Natural killer cell treated with Interleukin-12 subunit alpha and Interleukin-12 subunit beta and Interleukin-15 and Interleukin-18, amount 100 ng/mL, for 72 hours (primary cell): ENCODE results near the gene TBC1D24. TPM values are rescaled to one million over a fixed set of nuclear protein-coding genes. Genes with fewer than 3 reads are reported as not detected.
"Not testable (repeated sequence)": the region's sequence is repeated elsewhere in the genome, so short reads cannot be mapped to it uniquely, and the experiment has no call there.

Source experiments
- ATAC-seq, 2 donors: fragments of 150-1000 bp; cut with Tn5 transposase in 1 of 2; sonication (Bioruptor Pico), chemical (Tn5 transposase) in 1 of 2; 2 replicates each; pipeline ENCODE4 v1.10.0; 2021
- DNase-seq: peaks from one replicate; pipeline ENCODE4 v3.0.0; 2022; ENCODE audit warnings: low spot score
- H3K27ac Mint-ChIP-seq, 2 donors: 1 replicate in 1 of 2; 2 replicates in 1 of 2; pipeline ENCODE4 v1.8.0; 2022; ENCODE audit warnings: mixed read lengths in 2 of 2, mild to moderate bottlenecking in 1 of 2, moderate library complexity in 1 of 2
- H3K27me3 Mint-ChIP-seq, 2 donors: 1 replicate in 1 of 2; 2 replicates in 1 of 2; pipeline ENCODE4 v1.8.0; 2022; ENCODE audit warnings: mixed read lengths in 2 of 2
- H3K36me3 Mint-ChIP-seq: one replicate; pipeline ENCODE4 v1.8.0; 2022; ENCODE audit warnings: mixed read lengths
- H3K4me1 Mint-ChIP-seq, 2 donors: 1 replicate in 1 of 2; 2 replicates in 1 of 2; pipeline ENCODE4 v1.8.0; 2022; ENCODE audit warnings: low read depth in 2 of 2, mixed read lengths in 2 of 2, mild to moderate bottlenecking in 1 of 2
- H3K4me3 Mint-ChIP-seq: one replicate; pipeline ENCODE4 v1.8.0; 2022; ENCODE audit warnings: mixed read lengths
- H3K9me3 Mint-ChIP-seq: 2 replicates; pipeline ENCODE4 v1.8.0; 2022; ENCODE audit warnings: mixed read lengths
- total RNA-seq, 2 donors: library from RNA; stranded (reverse); gene quantifications; one replicate each; pipeline ENCODE4 v1.2.3, GENCODE V29; 2022

TBC1D24 gene
- total RNA-seq, 2 donors from 2014 or later = 22.0 to 39.9 TPM

DNA sequence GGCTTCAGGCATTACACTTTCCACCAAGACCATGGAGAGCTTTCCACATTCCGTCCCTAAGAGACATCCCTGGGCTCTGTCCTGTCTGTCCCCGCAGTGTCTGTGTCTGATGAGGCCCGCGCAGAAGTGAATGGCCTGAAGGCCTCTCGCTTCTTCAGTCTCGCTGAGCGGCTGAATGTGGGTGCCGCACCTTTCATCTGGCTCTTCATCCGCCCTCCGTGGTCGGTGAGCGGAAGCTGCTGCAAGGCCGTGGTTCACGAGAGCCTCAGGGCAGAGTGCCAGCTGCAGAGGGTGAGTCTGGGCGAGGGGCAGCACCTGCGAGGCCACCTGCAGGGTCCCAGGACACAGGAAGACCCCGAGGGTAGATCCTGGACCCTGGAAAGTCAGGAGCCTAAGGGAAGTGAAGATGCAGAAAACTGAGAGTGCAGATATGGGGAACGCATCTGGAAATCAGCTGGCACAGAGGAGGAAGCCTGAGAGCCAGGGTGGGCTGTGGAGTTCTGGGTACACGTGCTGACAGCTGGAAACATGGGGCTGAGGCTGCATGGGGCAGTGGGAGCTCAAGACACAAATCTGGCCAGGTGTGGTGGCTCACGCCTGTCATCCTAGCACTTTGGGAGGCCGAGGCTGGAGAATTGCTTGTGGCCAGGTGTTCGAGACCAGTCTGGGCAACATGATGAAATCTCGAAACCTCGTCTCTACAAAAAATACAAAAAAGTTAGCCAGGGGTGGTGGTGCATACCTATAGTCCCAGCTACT lies 37.7 kb upstream of the TBC1D24 start:
- DNase-seq = no peak
- no peaks in the 10 kb centered on the region for H3K9me3 Mint-ChIP-seq
- H3K4me1 Mint-ChIP-seq = peaks cover 7 to 18% of the 10 kb centered on the region in 2 donors
- peak overlapping the region in 1 of 2 donors; percentile 36 for H3K27ac Mint-ChIP-seq
- H3K36me3 Mint-ChIP-seq = no peaks in the 10 kb centered on the region
- no peaks in the 10 kb centered on the region for H3K27me3 Mint-ChIP-seq
- H3K4me3 Mint-ChIP-seq = peak overlapping the region; percentile 7
- no peak for ATAC-seq

DNA sequence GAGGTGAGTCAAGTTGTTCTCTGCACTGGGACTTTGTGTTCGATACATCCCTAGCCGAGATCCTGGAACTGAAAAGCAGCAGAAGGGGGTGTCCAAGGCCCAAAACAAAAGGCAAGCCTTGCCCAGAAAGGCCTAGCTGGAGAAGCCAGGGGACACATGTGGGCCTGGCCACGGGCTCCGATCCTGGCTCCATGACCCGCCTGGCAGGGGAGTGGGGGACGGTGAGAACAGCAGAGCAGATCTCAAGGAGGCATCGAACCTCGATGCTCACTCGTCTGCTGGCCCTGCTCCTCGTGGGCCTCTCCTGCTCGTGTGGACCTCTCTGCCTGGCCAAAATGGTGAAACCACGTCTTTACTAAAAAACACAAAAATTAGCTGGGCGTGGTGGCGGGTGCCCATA lies 36.8 kb upstream of the TBC1D24 start:
- H3K4me1 Mint-ChIP-seq = peaks cover 7 to 16% of the 10 kb centered on the region in 2 donors
- H3K27me3 Mint-ChIP-seq = no peaks in the 10 kb centered on the region
- no peak for DNase-seq
- no peaks in the 10 kb centered on the region for H3K9me3 Mint-ChIP-seq
- H3K27ac Mint-ChIP-seq = no peak overlapping the region
- H3K4me3 Mint-ChIP-seq = no peak overlapping the region
- H3K36me3 Mint-ChIP-seq = no peaks in the 10 kb centered on the region
- no peak for ATAC-seq

GRCh38 chr16:2439598-2439997 lies 35.3 kb upstream of the TBC1D24 start:
- Mint-ChIP-seq H3K27me3 (no peaks in the 10 kb centered on the region), H3K36me3 (no peaks in the 10 kb centered on the region), H3K27ac (peak overlapping the region in 1 of 2 donors; percentile 76), H3K4me1 (peaks cover 7 to 14% of the 10 kb centered on the region in 2 donors), H3K9me3 (no peaks in the 10 kb centered on the region), H3K4me3 (no peak overlapping the region)
- ATAC-seq = no peak
- no peak for DNase-seq

GRCh38 chr16:2441143-2441804 lies 33.7 kb upstream of the TBC1D24 start:
- not testable (repeated sequence) for H3K4me3 Mint-ChIP-seq, ATAC-seq, H3K27ac Mint-ChIP-seq, H3K36me3 Mint-ChIP-seq, DNase-seq, H3K27me3 Mint-ChIP-seq, H3K9me3 Mint-ChIP-seq
- H3K4me1 Mint-ChIP-seq = peaks cover 7 to 14% of the 10 kb centered on the region in 2 donors

GRCh38 chr16:2443555-2443954 lies 31.4 kb upstream of the TBC1D24 start:
- no peaks in the 10 kb centered on the region for H3K27me3 Mint-ChIP-seq
- H3K4me1 Mint-ChIP-seq = peaks cover 4 to 6% of the 10 kb centered on the region in 2 donors
- ATAC-seq (no peak), DNase-seq (no peak)
- no peak overlapping the region for H3K27ac Mint-ChIP-seq
- H3K4me3 Mint-ChIP-seq = no peak overlapping the region
- no peaks in the 10 kb centered on the region for H3K9me3 Mint-ChIP-seq
- H3K36me3 Mint-ChIP-seq = peaks cover 8% of the 10 kb centered on the region

DNA sequence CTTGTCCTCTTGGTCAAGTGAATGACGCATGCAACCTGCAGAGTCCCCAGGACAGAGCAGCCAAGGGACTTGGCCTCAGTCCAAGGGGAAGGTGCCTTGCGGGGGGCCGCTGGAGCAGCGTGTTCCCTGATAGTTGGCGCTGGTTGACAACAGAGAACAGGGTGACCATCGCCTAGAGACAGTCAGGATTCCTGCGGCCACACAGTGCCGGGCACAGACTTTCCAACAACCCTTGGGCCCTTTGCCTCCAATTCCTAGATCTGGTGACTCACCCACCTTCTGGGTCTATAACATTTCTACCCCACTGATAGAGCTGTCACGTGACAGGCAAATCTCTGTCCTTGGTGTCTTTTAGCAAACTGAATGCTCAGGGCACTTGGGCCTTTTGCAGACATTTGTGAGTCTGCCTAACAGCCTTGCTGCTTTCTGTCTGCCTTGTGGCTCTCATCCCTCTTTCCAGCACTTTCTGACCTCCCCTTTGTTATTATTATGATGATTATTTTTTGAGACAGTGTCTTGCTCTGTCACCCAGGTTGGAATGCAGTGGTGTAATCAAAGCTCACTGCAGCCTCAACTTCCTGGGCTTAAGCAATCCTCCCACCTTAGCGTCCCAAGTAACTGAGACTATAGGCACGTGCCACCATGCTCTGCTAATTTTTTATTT lies 26.9 kb upstream of the TBC1D24 start:
- H3K36me3 Mint-ChIP-seq = peaks cover 8% of the 10 kb centered on the region
- DNase-seq (no peak), ATAC-seq (no peak)
- H3K9me3 Mint-ChIP-seq = no peaks in the 10 kb centered on the region
- no peaks in the 10 kb centered on the region for H3K4me1 Mint-ChIP-seq
- no peak overlapping the region for H3K4me3 Mint-ChIP-seq
- no peaks in the 10 kb centered on the region for H3K27me3 Mint-ChIP-seq
- H3K27ac Mint-ChIP-seq = no peak overlapping the region

GRCh38 chr16:2449118-2449517 lies 25.8 kb upstream of the TBC1D24 start:
- DNase-seq = no peak
- H3K4me1 Mint-ChIP-seq = no peaks in the 10 kb centered on the region

DNA sequence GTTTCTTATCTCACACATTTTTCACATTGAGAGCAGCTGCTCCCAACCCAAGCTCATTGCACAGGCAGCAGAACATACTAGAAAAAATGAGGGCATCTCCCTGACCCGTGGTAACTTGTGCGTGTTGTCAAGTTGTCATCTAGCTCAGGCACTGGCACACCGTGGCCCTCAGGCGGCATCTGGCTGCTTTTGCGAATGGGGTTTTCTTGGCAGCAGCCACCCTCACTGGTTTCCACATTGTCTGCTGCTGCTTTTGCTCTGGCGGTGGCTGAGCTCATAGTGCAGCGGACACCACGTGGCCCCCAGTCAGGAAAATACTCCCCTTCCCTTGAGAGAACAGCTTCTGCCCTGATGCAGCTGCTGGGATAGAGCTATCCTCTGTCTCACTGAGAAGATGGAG lies 24.4 kb upstream of the TBC1D24 start:
- Mint-ChIP-seq H3K36me3 (peaks cover 8% of the 10 kb centered on the region), H3K27me3 (no peaks in the 10 kb centered on the region), H3K27ac (no peak overlapping the region), H3K4me3 (no peak overlapping the region), H3K9me3 (no peaks in the 10 kb centered on the region), H3K4me1 (no peaks in the 10 kb centered on the region)
- DNase-seq (no peak), ATAC-seq (no peak)

More at GRCh38 chr16:2449118-2449517, 25.8 kb upstream of the TBC1D24 start:
- Mint-ChIP-seq H3K27ac (no peak overlapping the region), H3K4me3 (no peak overlapping the region), H3K36me3 (peaks cover 8% of the 10 kb centered on the region), H3K27me3 (no peaks in the 10 kb centered on the region), H3K9me3 (no peaks in the 10 kb centered on the region)
- ATAC-seq = no peak

DNA sequence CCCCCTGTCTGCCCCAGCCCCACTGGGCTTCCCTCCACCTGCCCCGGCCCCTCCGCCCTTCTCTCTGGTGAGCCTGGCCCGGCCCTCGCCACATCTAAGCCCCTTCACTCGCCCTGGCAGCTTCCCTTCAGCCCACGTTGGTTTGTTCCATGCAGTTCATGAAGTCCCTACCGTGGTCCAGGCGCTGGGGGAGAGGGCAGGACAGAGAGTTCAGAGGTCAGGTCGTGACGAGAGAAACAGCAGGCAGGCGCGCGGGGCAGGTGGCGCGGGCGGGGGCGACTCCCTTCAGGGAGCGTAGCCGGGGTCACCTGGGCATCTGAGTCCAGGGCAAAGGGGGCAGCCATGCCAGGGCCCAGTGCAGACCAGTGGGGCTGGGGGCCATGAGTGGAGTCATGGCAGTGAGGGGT lies 23.9 kb upstream of the TBC1D24 start:
- ATAC-seq (peak in 1 of 2 donors; percentile 17), DNase-seq (no peak)
- Mint-ChIP-seq H3K4me1 (no peaks in the 10 kb centered on the region), H3K27ac (no peak overlapping the region), H3K36me3 (peaks cover 8% of the 10 kb centered on the region), H3K4me3 (no peak overlapping the region), H3K27me3 (no peaks in the 10 kb centered on the region), H3K9me3 (no peaks in the 10 kb centered on the region)

DNA sequence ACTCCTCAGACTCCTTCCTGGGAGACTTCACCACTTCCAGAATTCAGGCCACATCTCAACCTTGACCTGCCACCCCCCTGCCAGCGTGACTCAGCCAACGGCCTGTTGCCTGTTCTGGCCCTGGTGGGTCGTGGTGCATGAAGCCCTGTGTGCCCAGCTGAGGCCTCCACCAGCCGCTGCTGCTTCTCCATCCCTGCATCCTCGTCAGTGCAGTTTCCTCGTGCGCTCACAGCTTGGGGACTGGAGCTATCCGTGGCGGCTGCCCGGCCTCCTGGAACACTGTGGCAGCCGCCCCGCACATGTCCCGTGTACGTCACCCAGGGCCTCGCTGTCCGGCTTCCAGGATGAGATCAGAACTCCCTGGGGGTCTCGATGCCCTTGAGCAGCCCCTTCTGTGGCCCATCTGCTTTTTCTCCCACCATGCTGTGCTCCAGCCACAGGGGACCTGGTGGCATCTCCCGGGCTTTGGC lies 23.0 kb upstream of the TBC1D24 start:
- Mint-ChIP-seq H3K36me3 (peaks cover 4% of the 10 kb centered on the region), H3K9me3 (no peaks in the 10 kb centered on the region), H3K4me3 (no peak overlapping the region), H3K27ac (no peak overlapping the region), H3K4me1 (no peaks in the 10 kb centered on the region), H3K27me3 (no peaks in the 10 kb centered on the region)
- DNase-seq (no peak), ATAC-seq (no peak)

DNA sequence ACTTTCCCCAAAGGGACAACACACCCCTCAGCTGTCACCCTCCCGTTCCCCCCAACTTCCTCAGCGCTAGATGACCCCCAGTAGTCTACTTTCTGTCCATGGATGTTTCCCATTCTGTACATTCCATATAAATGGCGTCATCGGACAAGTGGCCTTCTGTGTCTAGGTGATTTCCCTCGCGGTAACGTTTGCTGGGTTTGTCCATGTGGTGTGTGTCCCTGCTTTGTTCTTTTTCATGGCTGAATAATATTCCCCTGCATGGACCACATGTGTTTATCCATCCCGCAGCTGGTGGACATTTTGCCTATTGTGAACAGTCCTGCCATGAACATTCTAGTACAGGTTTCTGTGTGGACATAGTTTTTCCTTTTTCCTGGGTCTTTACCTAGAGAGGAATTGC lies 22.3 kb upstream of the TBC1D24 start:
- no peaks in the 10 kb centered on the region for H3K9me3 Mint-ChIP-seq
- no peaks in the 10 kb centered on the region for H3K4me1 Mint-ChIP-seq
- no peaks in the 10 kb centered on the region for H3K27me3 Mint-ChIP-seq
- no peak overlapping the region for H3K4me3 Mint-ChIP-seq
- H3K27ac Mint-ChIP-seq = no peak overlapping the region
- peaks cover 4% of the 10 kb centered on the region for H3K36me3 Mint-ChIP-seq
- ATAC-seq (no peak), DNase-seq (no peak)

DNA sequence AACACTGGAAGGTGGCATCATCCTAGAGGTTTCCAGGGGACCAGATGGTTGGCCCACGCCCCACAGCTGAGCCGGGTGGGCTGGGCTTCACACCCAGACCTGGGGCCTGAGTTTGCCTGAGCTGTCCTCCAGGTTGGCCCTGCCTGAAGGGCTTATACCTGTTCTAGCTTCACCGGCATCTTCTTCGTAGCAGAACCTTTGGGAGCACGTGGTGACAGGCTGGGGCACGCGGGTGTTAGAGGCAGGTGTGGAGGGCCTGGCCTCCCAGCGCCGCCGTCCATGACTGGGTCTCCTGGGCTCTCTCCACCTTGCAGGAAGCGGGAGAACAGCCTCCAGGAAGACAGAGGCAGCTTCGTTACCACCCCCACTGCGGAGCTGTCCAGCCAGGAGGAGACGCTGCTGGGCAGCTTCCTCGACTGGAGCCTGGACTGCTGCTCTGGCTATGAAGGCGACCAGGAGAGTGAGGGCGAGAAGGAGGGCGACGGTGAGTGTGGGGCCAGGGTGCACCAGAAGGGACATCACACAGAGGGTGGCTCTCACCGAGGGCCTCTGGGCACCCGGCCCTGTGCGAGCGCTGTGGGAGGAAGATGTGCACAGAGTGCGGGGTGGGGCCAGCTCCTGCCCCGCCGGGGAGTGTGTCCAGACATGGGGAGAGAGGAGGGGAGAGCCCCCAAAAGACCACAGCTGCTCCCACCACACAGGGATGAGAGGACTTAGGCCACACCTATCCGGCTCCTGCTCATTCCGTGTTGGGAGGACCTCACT lies 19.7 kb upstream of the TBC1D24 start:
- H3K4me3 Mint-ChIP-seq = no peak overlapping the region
- H3K27me3 Mint-ChIP-seq = no peaks in the 10 kb centered on the region
- no peak overlapping the region for H3K27ac Mint-ChIP-seq
- H3K36me3 Mint-ChIP-seq = no peaks in the 10 kb centered on the region
- H3K4me1 Mint-ChIP-seq = peaks cover 6% of the 10 kb centered on the region in 2 donors
- no peak for DNase-seq
- ATAC-seq = no peak
- H3K9me3 Mint-ChIP-seq = no peaks in the 10 kb centered on the region

- no peaks in the 10 kb centered on the region for H3K9me3 Mint-ChIP-seq
- no peak for DNase-seq
- no peaks in the 10 kb centered on the region for H3K27me3 Mint-ChIP-seq
- peaks cover 6% of the 10 kb centered on the region in 2 donors for H3K4me1 Mint-ChIP-seq
- no peak for ATAC-seq
- H3K27ac Mint-ChIP-seq = no peak overlapping the region
- H3K36me3 Mint-ChIP-seq = no peaks in the 10 kb centered on the region
- H3K4me3 Mint-ChIP-seq = no peak overlapping the region
Measured at GRCh38 chr16:2456551-2457153, 18.3 kb upstream of the TBC1D24 start.
